Fibroblast of pulmonary artery (primary cell): ENCODE data around the gene EGF.

ENCODE experiments used
- DNase-seq: peaks from one replicate; pipeline ENCODE4 v3.0.0-alpha.2; 2010; ENCODE audit warnings: low read depth
- H3K4me3 ChIP-seq: replicated peaks from 2 replicates; pipeline ENCODE4 v1.5.1; 2011; ENCODE audit warnings: low read depth, mild to moderate bottlenecking, control low read depth, low read length, moderate library complexity
- TF ChIP-seq, protein P1 (sequence below): IDR thresholded peaks from 2 replicates; pipeline ENCODE4 v1.5.1; 2011; ENCODE audit warnings: mild to moderate bottlenecking, control low read depth, low read length, inconsistent platforms; ENCODE audit errors: missing control alignments

The EGF gene

GRCh38 chr4:110002326-110002725, 89.6 kb downstream of the EGF start:
- TF ChIP-seq, protein P1, sequence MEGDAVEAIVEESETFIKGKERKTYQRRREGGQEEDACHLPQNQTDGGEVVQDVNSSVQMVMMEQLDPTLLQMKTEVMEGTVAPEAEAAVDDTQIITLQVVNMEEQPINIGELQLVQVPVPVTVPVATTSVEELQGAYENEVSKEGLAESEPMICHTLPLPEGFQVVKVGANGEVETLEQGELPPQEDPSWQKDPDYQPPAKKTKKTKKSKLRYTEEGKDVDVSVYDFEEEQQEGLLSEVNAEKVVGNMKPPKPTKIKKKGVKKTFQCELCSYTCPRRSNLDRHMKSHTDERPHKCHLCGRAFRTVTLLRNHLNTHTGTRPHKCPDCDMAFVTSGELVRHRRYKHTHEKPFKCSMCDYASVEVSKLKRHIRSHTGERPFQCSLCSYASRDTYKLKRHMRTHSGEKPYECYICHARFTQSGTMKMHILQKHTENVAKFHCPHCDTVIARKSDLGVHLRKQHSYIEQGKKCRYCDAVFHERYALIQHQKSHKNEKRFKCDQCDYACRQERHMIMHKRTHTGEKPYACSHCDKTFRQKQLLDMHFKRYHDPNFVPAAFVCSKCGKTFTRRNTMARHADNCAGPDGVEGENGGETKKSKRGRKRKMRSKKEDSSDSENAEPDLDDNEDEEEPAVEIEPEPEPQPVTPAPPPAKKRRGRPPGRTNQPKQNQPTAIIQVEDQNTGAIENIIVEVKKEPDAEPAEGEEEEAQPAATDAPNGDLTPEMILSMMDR, result no peak
- peak; percentile 6 for DNase-seq
- no peak overlapping the region for H3K4me3 ChIP-seq

- no peak overlapping the region for H3K4me3 ChIP-seq
- DNase-seq, result no peak
- TF ChIP-seq, protein P1, result no peak
Observed at GRCh38 chr4:110003401-110004187, 90.9 kb downstream of the EGF start.

DNA sequence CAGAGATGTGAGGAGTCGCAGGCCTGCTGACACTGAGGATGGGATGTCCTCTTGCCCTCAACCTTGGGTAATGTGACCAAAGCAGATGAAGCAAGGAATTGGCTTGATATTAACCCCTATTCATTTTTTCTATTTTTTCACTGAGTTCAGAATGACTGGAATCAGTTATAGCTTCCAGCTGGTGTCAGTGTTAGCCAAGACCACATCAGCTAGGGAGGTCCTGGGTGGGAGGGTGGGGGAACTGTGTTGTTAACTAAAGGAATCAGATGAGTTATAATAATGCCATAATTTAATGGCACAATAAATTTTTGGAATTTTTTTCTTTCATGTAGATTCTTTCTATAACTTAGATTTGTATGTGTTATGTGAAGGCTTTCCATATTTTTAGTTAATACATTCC, 91.9 kb downstream of the EGF start:
- TF ChIP-seq, protein P1, result no peak
- H3K4me3 ChIP-seq, result no peak overlapping the region
- no peak for DNase-seq

DNA sequence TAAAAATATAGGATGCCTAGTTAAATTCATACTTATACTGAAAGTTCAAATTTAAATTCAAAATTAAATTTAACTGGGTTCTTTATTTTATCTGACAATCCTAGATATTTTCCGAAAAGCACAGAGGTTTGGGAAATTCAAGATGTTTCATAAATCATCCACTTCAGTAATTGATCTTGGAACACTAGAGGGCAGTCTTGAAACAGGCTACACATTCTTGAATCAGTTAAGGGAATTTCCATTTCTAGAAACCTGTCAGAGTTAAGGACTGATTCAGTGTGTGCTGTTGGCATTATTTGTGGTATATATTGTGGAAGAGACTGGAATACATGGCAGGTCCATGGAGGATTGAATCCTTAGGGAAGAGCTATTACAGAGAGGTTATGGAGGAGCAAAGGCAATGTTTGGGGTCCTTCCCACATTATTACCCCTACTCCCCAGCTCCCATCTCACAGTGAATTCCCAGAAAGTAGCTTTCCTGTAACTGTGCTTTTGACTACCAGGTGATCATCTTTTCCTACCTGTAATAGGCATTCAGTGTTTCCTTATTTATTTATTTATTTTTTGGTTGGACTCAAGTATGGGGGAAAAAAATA, 92.9 kb downstream of the EGF start:
- peak; percentile 87 for DNase-seq
- TF ChIP-seq, protein P1, result peak; percentile 78
- H3K4me3 ChIP-seq, result no peak overlapping the region

- DNase-seq, result no peak
- H3K4me3 ChIP-seq, result no peak overlapping the region
Observed at GRCh38 chr4:110007217-110007616, 94.5 kb downstream of the EGF start.

GRCh38 chr4:110008540-110008939, 95.9 kb downstream of the EGF start:
- H3K4me3 ChIP-seq, result no peak overlapping the region
- no peak for DNase-seq
- TF ChIP-seq, protein P1, result no peak

More at GRCh38 chr4:110007217-110007616, 94.5 kb downstream of the EGF start:
- TF ChIP-seq, protein P1, result no peak
